Measurements from ENCODE around the gene TNN. TPM values are rescaled to one million over a fixed set of nuclear protein-coding genes. Genes with fewer than 3 reads are reported as not detected.

The TNN gene
- total and polyA plus RNA-seq, 7 experiments from 2014 or later, result not detected

DNA sequence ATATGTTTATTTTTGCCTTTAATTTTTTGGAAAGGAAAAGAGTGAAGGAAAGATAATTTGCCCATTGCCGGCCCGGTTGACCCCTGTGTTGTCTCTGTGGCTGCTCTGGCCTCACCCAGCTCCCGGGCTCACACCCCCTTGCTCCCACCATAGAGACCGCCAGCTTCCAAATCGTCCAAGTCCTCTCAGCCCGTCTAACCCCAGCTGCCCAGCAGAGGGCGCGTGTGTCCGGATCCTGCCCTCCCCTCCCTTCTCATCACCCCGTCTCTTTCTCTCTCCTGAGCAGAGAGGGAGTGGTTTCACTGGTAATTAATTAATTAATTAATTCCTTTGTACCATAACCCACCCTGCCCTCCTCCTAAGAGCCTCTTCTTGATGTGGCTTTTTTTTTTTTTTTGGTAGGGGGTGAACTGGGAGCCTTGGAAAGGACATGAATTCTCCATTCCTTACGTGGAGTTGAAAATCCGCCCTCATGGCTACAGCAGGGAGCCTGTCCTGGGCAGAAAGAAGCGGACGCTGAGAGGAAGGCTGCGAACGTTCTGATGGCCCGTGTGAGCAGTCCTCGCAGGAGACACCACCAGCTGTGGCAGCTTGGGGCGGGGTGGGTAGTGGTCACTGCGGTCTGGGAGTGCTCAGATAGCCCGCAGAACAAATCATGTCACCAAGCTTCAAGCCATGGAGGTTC is 79.0 kb downstream of the TNN start:
- H3K27me3 Mint-ChIP-seq, result peaks cover 12 to 40% (median 18%) of the 10 kb centered on the region in 5 donors
- H3K36me3 ChIP-seq (ENCODE audit: control insufficient read depth in 2 of 3, insufficient read depth in 3 of 3, low read length in 3 of 3), result no peaks in the 10 kb centered on the region
- intact Hi-C loops (cut with micrococcal nuclease), result loop anchor here (1.0 to 5.0 kb wide), 2 partner anchors 117 to 741 kb away; no protein-coding TSS in a partner anchor
- no peak overlapping the region for H3K27ac ChIP-seq (ENCODE audit: low read depth, low read length)
- POLR2A ChIA-PET, result interaction anchor here (0.5 to 0.6 kb wide), 2 partner anchors 10 to 107 kb away, joined by 3 read pairs; no protein-coding TSS in a partner anchor
- peak overlapping the region in 1 of 9 donors; percentile 2 for H3K27ac Mint-ChIP-seq
- H3K36me3 Mint-ChIP-seq, result no peaks in the 10 kb centered on the region
- CTCF ChIA-PET, result interaction anchor here (0.6 to 8.7 kb wide), 14 partner anchors 8 to 1545 kb away, joined by 3 to 182 read pairs (median 4); no protein-coding TSS in a partner anchor
- peaks cover 0 to 2% (median 0%) of the 10 kb centered on the region in 11 donors for H3K9me3 Mint-ChIP-seq
- no peak overlapping the region for H3K4me3 Mint-ChIP-seq
- H3K4me1 ChIP-seq (ENCODE audit: control insufficient read depth in 2 of 2, insufficient read depth in 2 of 2, low read length in 2 of 2), result no peaks in the 10 kb centered on the region
- no peak overlapping the region for H3K4me3 ChIP-seq (ENCODE audit: low read length)
- no peaks in the 10 kb centered on the region for H3K27me3 ChIP-seq (ENCODE audit: control insufficient read depth in 2 of 2, insufficient read depth in 2 of 2, low read length in 2 of 2)
- peaks cover 0 to 8% (median 2%) of the 10 kb centered on the region in 7 donors for H3K4me1 Mint-ChIP-seq
- ATAC-seq (peak; percentile 86), DNase-seq (peak; percentile 30 to 69 (median 54))
- H3K9me3 ChIP-seq (ENCODE audit: control insufficient read depth in 2 of 3, low read length in 3 of 3), result no peaks in the 10 kb centered on the region

DNA sequence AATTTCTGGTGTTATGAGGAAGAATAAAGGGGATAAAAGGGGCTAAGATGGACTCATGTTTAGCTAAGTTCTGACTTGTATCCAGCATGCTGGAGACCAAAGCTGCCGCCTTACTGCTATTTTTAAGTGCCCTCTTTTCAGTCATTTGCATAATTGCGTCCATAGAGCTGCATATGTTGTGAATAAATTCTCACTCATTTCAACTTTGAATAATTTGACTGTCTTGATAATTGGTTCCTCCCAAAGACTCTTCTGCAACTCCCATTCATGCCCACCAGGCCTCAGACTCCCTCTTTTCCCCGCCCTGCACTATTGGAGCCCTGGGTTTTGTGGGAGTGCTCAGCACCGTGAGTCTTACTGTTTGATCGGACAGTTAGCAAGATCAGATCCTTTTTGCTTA is 79.9 kb downstream of the TNN start:
- ChIA-PET POLR2A (interaction anchor here (0.9 kb wide), 1 partner anchor 124 kb away, joined by 4 read pairs; no protein-coding TSS in a partner anchor), CTCF (interaction anchor here (0.6 to 8.7 kb wide), 5 partner anchors 12 to 192 kb away, joined by 3 to 182 read pairs (median 4); no protein-coding TSS in a partner anchor)
- DNase-seq, result no peak
- no peak overlapping the region for H3K27ac ChIP-seq (ENCODE audit: low read depth, low read length)
- H3K4me1 Mint-ChIP-seq, result peaks cover 0 to 8% (median 2%) of the 10 kb centered on the region in 7 donors
- no peak overlapping the region for H3K4me3 Mint-ChIP-seq
- peaks cover 0 to 2% (median 0%) of the 10 kb centered on the region in 11 donors for H3K9me3 Mint-ChIP-seq
- H3K4me1 ChIP-seq (ENCODE audit: control insufficient read depth in 2 of 2, insufficient read depth in 2 of 2, low read length in 2 of 2), result no peaks in the 10 kb centered on the region
- no peaks in the 10 kb centered on the region for H3K9me3 ChIP-seq (ENCODE audit: control insufficient read depth in 2 of 3, low read length in 3 of 3)
- no peaks in the 10 kb centered on the region for H3K36me3 ChIP-seq (ENCODE audit: control insufficient read depth in 2 of 3, insufficient read depth in 3 of 3, low read length in 3 of 3)
- no peak overlapping the region for H3K27ac Mint-ChIP-seq
- no peaks in the 10 kb centered on the region for H3K27me3 ChIP-seq (ENCODE audit: control insufficient read depth in 2 of 2, insufficient read depth in 2 of 2, low read length in 2 of 2)
- ATAC-seq, result no peak
- intact Hi-C loops (cut with micrococcal nuclease), result loop anchor here in 1 of 2 donors (5.0 kb wide), 1 partner anchor 740 kb away; no protein-coding TSS in a partner anchor
- no peak overlapping the region for H3K4me3 ChIP-seq (ENCODE audit: low read length)
- H3K27me3 Mint-ChIP-seq, result peaks cover 18 to 49% (median 25%) of the 10 kb centered on the region in 5 donors
- H3K36me3 Mint-ChIP-seq, result no peaks in the 10 kb centered on the region

DNA sequence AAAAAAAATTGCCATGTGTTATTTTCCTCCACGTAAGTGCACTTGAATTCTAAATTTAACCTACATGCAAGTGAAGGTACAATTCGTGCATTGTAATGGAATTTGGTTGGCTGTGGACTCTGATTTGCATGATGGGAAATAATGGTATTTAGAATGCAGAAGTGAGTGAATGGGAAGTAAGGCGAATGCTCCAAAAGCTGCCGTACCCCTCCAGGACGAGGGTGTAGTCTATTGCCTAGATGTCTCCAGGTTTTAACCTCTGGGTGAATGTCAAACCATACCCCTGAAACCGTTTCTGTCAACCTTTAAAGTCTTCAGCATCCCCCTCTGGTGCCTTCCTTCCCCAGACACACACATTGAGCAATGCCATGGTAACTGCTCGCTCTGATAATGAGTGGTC is 80.4 kb downstream of the TNN start:
- no peak overlapping the region for H3K4me3 Mint-ChIP-seq
- H3K9me3 Mint-ChIP-seq, result peaks cover 0 to 2% (median 0%) of the 10 kb centered on the region in 11 donors
- no peaks in the 10 kb centered on the region for H3K36me3 Mint-ChIP-seq
- Histone ChIP-seq H3K9me3 (ENCODE audit: control insufficient read depth in 2 of 3, low read length in 3 of 3) (no peaks in the 10 kb centered on the region), H3K4me1 (ENCODE audit: control insufficient read depth in 2 of 2, insufficient read depth in 2 of 2, low read length in 2 of 2) (no peaks in the 10 kb centered on the region), H3K4me3 (ENCODE audit: low read length) (no peak overlapping the region), H3K36me3 (ENCODE audit: control insufficient read depth in 2 of 3, insufficient read depth in 3 of 3, low read length in 3 of 3) (no peaks in the 10 kb centered on the region), H3K27ac (ENCODE audit: low read depth, low read length) (no peak overlapping the region), H3K27me3 (ENCODE audit: control insufficient read depth in 2 of 2, insufficient read depth in 2 of 2, low read length in 2 of 2) (no peaks in the 10 kb centered on the region)
- intact Hi-C loops (cut with micrococcal nuclease), result loop anchor here in 1 of 2 donors (5.0 kb wide), 1 partner anchor 739 kb away; no protein-coding TSS in a partner anchor
- H3K27me3 Mint-ChIP-seq, result peaks cover 22 to 54% (median 30%) of the 10 kb centered on the region in 5 donors
- ChIA-PET CTCF (interaction anchor here (8.7 kb wide), 1 partner anchor 170 kb away, joined by 182 read pairs; no protein-coding TSS in a partner anchor), POLR2A (interaction anchor here (0.9 kb wide), 1 partner anchor 124 kb away, joined by 4 read pairs; no protein-coding TSS in a partner anchor)
- H3K27ac Mint-ChIP-seq, result no peak overlapping the region
- ATAC-seq (no peak), DNase-seq (no peak)
- H3K4me1 Mint-ChIP-seq, result peaks cover 0 to 8% (median 2%) of the 10 kb centered on the region in 7 donors

DNA sequence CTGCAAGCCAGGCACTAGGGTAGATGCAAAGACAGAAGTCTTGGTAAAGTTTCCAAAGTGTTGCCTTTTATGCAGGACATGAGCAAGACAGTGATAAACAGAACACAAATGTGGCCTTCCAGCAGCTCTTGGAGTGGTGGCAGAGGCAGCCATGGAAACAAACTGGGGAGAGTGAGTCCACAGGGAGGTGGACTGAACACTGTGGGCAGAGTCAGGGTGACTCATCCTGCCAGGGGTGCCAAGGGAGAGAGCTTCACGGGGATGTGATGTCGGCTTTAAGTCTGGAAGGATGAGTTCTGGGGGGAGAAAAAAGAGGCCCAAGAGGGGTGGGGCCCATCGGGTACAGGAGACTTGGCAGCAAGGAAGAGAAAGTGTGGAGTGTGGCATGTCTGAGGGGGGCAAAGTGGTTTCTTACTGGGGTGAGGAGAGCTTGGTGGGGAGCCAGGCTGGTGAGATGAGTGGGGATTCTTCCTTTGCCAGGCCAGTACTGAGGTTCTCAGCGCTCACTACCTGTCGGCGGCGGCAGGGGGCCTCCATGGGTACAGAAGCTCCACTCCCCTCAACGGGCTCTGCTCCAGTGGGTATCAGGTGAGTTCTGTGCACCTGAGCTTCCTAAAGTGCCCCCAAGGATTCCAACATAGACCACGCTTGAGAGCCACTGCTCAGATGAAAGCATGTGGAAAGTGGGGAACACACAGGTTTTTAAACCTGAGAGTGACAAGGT is 83.1 kb downstream of the TNN start:
- no peak for ATAC-seq
- peaks cover 0 to under 1% (median 0%) of the 10 kb centered on the region in 11 donors for H3K9me3 Mint-ChIP-seq
- no peaks in the 10 kb centered on the region for H3K9me3 ChIP-seq (ENCODE audit: control insufficient read depth in 2 of 3, low read length in 3 of 3)
- peaks cover 6 to 21% (median 16%) of the 10 kb centered on the region in 7 donors for H3K4me1 Mint-ChIP-seq
- no peak overlapping the region for H3K27ac ChIP-seq (ENCODE audit: low read depth, low read length)
- H3K27ac Mint-ChIP-seq, result no peak overlapping the region
- peaks cover 27 to 61% (median 38%) of the 10 kb centered on the region in 5 donors for H3K27me3 Mint-ChIP-seq
- no peak overlapping the region for H3K4me3 ChIP-seq (ENCODE audit: low read length)
- intact Hi-C loops (cut with micrococcal nuclease), result loop anchor here (5.0 to 10.0 kb wide), 3 partner anchors 187 to 1314 kb away; partner anchors contain the start of gene PAPPA2 (in 1 of the 2)
- POLR2A ChIA-PET, result interaction anchor here (1.0 kb wide), 1 partner anchor 168 kb away, joined by 4 read pairs; no protein-coding TSS in a partner anchor
- H3K36me3 Mint-ChIP-seq, result peaks cover 0 to 5% (median 0%) of the 10 kb centered on the region in 5 donors
- no peaks in the 10 kb centered on the region for H3K27me3 ChIP-seq (ENCODE audit: control insufficient read depth in 2 of 2, insufficient read depth in 2 of 2, low read length in 2 of 2)
- no peak for DNase-seq
- CTCF ChIA-PET, result interaction anchor here (0.6 to 8.7 kb wide), 15 partner anchors 8 to 1541 kb away, joined by 3 to 182 read pairs (median 5); no protein-coding TSS in a partner anchor
- H3K4me1 ChIP-seq (ENCODE audit: control insufficient read depth in 2 of 2, insufficient read depth in 2 of 2, low read length in 2 of 2), result peaks cover 0 to 9% of the 10 kb centered on the region in 2 donors
- no peaks in the 10 kb centered on the region for H3K36me3 ChIP-seq (ENCODE audit: control insufficient read depth in 2 of 3, insufficient read depth in 3 of 3, low read length in 3 of 3)
- H3K4me3 Mint-ChIP-seq, result no peak overlapping the region

DNA sequence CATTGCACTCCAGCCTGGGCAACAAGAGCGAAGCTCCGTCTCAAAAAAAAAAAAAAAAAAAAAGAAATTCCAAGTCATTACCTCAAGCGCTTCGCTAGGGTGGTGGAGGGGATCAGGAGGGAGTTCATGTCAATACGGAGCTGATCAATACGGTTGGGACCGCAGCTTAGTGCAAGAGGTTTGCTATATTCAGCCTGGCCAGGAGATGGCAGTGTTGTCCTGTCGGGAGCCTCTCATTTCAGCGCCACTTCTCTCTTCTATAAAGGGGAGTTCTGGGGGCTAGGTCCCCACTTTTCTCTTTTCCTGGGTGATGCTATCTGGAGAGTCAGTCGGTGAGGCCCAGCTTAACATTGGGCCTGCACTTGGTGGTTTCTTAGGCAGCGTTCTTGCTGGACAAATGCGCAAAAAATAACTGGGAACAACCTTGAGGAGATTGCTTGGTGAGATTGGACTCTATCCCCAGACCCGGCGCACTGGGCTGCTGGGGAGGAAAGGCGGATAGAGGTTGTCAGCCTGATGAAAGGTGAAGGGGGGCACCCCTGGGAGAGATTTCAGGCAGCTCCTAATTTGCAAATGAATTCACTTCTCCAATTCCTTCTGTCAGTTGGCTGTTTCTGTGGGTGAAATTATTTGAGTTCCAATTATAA is 84.5 kb downstream of the TNN start:
- DNase-seq (peak; percentile 42 to 76 (median 59)), ATAC-seq (peak; percentile 86)
- Histone ChIP-seq H3K4me1 (ENCODE audit: control insufficient read depth in 2 of 2, insufficient read depth in 2 of 2, low read length in 2 of 2) (peaks cover 0 to 9% of the 10 kb centered on the region in 2 donors), H3K36me3 (ENCODE audit: control insufficient read depth in 2 of 3, insufficient read depth in 3 of 3, low read length in 3 of 3) (no peaks in the 10 kb centered on the region), H3K9me3 (ENCODE audit: control insufficient read depth in 2 of 3, low read length in 3 of 3) (no peaks in the 10 kb centered on the region), H3K4me3 (ENCODE audit: low read length) (no peak overlapping the region), H3K27ac (ENCODE audit: low read depth, low read length) (no peak overlapping the region), H3K27me3 (ENCODE audit: control insufficient read depth in 2 of 2, insufficient read depth in 2 of 2, low read length in 2 of 2) (no peaks in the 10 kb centered on the region)
- Mint-ChIP-seq H3K27ac (no peak overlapping the region), H3K4me1 (peaks cover 6 to 26% (median 19%) of the 10 kb centered on the region in 7 donors), H3K27me3 (peaks cover 26 to 57% (median 38%) of the 10 kb centered on the region in 5 donors), H3K4me3 (no peak overlapping the region), H3K9me3 (no peaks in the 10 kb centered on the region), H3K36me3 (peaks cover 0 to 5% (median 1%) of the 10 kb centered on the region in 5 donors)
- POLR2A ChIA-PET, result interaction anchor here (0.6 to 1.0 kb wide), 3 partner anchors 162 to 922 kb away, joined by 3 to 4 read pairs (median 3); no protein-coding TSS in a partner anchor
- intact Hi-C loops (cut with micrococcal nuclease), result loop anchor here (1.0 to 10.0 kb wide), 8 partner anchors 185 to 1313 kb away; partner anchors contain the start of gene PAPPA2 (in 1 of the 2)
- CTCF ChIA-PET, result interaction anchor here (0.5 to 8.7 kb wide), 30 partner anchors 9 to 1539 kb away, joined by 3 to 182 read pairs (median 5); partner anchors contain the start of gene KIAA0040
